ENCODE results near the gene HEPN1.
A peak's percentile ranks its signal among the peaks of the same experiment; 100 is the strongest.

The HEPN1 gene

DNA sequence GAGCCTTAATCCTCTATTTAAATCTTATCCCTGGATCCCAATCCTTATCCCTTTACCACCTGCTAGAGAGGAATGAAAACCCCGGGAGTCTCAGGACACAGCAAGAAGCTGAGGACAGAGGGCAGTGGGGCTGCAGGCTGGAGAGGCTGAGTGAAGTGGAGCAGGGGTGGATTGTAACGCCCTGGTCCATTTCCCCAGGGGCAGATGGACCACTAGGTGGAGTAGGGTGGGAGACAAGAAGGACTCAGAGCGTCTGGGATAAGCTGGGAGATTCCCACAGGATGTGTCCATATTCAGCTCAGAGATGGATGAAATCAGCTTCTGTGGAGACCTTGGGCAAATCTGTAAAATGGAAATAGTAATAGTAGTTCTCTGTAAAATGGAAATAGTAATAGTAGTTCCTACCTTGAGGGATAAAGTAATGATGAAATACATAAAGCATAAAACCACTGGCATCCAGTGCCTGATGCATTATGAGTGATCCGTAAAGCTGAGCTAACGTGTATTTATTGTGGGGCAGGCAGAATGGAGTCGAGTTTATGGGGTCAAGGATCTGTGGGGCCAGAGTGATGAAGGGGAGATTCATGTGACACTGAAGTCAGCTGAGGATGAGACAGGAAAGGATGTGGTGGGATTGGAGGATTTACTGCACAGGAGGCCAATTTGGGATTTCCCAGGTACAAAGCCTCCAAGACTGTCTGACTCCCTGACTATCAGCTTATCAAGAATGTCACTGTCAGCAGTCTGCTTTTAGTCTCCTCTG is 19.5 kb upstream of the HEPN1 start:
- no peak for DNase-seq (ENCODE audit: low spot score)

GRCh38 chr11:124900464-124900863 is 18.6 kb upstream of the HEPN1 start:
- no peak for DNase-seq (ENCODE audit: low spot score)

- no peak for DNase-seq (ENCODE audit: low spot score)
Observed at GRCh38 chr11:124902616-124903015, 16.4 kb upstream of the HEPN1 start.

DNA sequence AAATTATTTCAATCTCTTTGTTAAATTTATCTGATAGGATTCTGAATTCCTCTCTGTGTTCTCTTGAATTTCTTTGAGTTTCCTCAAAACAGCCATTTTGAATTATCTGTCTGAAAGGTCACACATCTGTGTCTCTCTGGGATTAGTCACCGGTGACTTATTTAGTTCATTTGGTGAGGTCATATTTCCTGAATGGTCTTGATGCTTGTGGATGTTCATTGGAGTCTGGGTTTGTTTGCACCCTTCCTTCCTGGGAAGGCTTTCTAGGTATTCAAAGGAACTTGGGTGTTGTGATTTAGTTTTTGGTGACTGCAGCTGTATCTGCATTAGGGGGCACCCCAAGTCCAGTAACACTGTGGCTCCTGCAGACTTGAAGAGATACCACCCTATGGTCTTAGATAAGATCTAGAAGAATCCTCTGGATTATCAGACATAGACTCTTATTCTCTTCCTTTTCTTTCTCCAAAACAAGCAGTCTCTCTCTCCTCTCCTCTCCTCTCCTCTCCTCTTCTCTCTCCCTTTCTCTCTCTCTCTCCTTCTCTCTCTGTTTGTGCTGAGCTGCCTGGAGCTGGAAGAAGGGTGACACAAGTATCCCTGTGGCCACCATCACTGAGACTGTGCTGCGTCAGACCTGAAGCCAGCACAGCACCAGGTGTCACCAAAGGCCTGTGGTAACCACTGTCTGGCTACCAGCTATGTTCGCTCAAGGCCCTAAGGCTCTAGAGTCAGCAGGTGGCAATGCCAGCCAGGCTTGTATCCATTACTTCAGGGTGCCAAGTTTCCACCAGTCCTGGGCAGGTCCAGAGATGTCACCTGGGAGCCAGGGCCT is 3.3 kb upstream of the HEPN1 start:
- DNase-seq (ENCODE audit: low spot score) = no peak

DNA sequence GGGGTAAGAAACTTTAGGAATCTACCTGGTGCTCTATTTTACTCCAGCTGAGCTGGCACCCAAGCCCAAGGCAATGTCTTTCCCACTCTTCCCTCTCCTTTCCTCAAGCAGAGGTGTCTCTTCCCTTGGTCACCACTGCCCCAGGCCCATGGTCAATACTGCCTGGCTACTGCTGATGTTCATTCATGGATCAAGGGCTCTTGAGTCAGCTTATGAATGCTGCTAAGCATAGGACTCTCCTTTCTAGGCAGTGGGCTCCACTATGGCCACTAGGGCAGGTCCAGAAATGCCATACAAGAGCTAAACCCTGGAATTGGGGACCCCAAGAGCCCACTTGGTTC is 2.7 kb upstream of the HEPN1 start:
- no peak for DNase-seq (ENCODE audit: low spot score)

GRCh38 chr11:124917115-124917637 is 1.9 kb upstream of the HEPN1 start:
- no peak for DNase-seq (ENCODE audit: low spot score)

DNA sequence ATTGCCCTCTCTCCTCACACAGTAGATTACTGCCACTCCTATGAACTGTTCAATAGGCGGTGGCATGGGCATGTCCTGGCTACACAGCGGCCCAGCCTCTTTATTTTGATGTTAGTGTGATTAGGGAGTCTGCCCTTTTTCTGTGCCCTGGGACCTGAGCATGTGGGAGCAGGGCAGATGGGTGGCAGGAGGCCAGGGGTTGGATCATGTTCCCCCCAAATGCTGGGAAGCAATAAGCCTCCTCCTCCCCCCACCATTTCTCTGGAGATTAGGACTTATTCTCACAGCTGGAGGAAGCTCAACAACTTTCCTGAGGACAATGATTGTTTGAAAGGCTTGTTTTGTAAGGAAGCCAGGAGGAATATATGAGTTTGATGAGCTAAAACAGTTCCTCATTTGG is 848 bp downstream of the HEPN1 start:
- no peak for DNase-seq (ENCODE audit: low spot score)

GRCh38 chr11:124920356-124920755 is 1.3 kb downstream of the HEPN1 start:
- DNase-seq (ENCODE audit: low spot score) = no peak

- peak; percentile 78 for DNase-seq (ENCODE audit: low spot score)
Observed at GRCh38 chr11:124920870-124921609, 2.0 kb downstream of the HEPN1 start.

- DNase-seq (ENCODE audit: low spot score) = no peak
Observed at GRCh38 chr11:124922831-124923230, 3.8 kb downstream of the HEPN1 start.

- DNase-seq (ENCODE audit: low spot score) = no peak
Observed at GRCh38 chr11:124923296-124923695, 4.2 kb downstream of the HEPN1 start.

DNA sequence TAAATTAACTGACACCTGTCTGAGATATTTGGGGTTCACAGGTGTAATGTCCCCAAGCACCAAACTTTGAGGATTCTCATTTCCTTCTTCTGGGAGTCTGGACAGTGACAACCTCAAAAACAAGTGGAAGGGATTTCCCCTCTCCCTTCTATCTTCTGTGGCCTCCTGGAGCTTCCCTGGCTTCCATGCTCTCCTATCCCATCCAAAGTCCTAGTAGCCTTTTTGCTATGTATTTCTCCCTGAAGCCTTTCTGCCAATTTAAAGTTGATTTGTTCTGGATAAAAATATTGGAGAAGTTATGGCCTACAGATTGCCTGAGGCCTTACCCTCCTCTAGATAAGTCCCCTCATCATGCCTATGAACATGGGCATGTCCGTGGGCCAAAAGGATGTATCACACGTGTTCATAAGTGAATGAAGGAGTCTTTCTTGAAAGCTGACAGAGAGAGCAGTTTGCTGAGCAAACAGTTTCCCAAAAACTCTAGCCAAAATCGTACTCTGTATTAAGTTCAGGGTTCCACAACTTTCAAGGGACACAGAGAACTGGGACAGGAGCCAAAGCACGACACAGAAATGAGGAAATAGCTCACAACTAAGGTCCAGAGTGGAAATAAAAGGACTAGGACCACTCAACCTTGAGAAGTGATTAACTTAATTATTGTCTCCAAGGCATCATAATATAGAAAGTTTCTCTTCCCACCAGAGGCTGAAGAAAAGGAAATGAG is 10.1 kb downstream of the HEPN1 start:
- no peak for DNase-seq (ENCODE audit: low spot score)

DNA sequence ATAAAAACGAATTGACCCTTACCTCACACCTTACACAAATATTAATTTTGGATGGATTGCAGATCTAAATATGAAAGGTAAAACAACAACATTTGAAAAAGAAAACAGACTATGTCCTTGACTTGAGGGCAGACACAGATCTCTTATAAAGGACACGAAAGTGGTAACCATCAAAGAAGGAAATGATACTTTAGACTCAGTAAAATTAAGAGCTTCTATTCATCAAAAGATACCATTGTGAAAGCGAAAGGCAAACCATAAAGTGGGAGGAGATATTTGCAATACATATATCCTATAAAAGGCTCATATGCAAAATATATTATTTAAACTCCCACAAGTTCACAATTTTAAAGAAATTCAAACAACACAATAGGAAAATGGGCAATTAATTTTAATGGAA is 11.7 kb downstream of the HEPN1 start:
- DNase-seq (ENCODE audit: low spot score) = no peak

DNA sequence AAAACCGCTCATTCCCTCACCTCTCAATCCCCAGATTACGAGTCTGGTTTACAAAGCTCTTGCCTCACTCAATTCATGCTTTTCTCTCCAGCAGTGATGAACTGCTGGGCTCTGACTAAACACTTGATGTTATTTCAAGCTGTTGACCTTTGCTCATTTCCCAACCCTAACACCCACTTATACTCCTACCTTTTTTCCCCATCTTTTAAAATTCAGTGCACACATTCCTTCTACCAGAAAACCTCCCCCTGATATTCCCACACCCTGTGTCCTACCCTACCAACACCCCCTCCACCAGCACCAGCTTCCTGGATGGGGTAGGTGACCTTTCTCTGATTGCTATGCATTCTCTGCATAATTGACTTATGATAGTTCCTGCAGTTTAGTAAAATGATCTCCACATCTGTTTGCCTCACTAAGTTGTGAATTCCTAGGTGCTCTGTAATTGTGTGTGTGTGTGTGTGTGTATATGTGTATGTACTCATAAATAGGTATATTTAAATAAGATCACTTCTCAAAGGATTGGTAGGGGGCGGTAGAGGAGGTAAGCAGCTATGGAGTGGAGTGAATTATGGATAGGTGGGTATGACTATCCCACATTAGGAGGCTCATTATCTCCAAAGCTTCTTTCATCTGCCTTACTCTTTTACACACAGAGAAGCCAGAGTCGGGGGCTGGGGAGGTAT is 16.0 kb downstream of the HEPN1 start:
- DNase-seq (ENCODE audit: low spot score) = no peak

DNA sequence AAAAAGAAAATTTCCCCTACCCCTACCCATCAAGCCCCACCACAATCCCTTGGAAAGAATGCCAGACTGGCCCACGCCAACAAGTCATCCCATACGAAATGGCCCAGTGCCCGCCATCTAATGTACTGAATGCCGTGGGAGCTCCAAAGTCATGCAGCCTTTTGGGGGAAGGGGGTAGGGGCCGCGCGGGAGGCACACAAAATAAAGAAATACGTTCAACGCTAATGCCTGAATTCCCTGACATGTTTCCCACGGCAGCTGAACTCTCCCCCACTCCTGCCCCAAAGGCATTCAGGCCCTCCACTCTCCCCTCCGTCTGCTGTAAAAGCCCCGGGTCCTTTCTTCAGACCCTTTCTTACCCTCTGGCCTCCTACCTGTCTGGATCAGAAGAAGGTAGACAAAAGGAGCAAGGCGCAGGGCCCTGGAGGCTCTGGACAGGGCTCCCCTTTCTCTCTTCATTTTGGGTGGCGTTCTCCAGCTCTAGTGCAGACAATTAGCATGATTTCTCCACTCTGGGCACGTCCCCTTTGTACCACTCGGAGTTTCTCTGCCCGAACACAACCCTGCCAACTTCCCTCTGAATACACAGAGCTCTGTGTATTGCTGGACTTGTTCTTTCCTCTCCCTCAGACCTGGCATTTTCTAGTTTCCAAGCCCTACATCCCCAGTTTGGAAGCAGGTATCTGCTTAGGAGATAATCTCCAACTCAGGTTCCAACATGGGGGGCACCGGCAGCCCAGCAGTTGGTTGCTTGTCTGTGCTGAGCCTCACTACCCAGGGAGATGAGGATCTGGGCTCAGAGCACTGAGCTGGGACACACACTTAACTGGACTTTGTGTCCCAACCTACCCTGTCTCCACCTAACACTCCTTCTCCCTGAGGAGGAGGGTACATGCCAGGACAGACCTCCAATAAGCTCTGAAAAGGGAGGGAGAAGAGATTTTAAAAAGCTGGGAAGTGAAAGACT is 16.8 kb downstream of the HEPN1 start, which contains the start of gene HEPACAM:
Gene HEPACAM, minus strand, starts transcription at position 500 of the 967 bp plus-strand sequence. Its CDS starts 41 bp downstream, at position 459.
- DNase-seq (ENCODE audit: low spot score) = no peak

- DNase-seq (ENCODE audit: low spot score) = no peak
Observed at GRCh38 chr11:124937336-124937935, 18.4 kb downstream of the HEPN1 start.

GRCh38 chr11:124938206-124938765 is 19.2 kb downstream of the HEPN1 start:
- no peak for DNase-seq (ENCODE audit: low spot score)

DNA sequence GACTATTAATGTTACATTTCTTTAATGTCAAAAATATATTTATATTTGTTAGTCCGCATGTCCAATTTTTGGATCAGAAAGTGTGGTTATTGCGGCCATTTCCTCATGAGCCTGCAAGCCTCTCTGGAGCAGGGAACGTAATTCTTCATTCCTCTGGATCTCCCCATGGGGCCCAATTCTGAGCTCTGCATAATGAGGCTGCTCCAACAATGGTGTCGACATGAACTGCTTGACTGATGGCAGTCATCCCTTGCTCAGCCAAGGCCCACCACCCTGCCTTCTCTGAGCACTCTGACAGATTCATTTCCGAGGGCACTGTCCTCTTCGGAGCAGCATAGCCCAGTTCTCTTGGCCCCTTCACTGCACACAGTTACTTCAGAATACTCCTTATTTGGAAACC is 19.9 kb downstream of the HEPN1 start:
- no peak for DNase-seq (ENCODE audit: low spot score)

GRCh38 chr11:124941703-124942102 is 22.7 kb downstream of the HEPN1 start:
- DNase-seq (ENCODE audit: low spot score) = no peak

Measured in CD4-positive, alpha-beta T cell treated with Interleukin-15 for 4 hours (primary cell).